Measurements from ENCODE around the gene MAS1L.

MAS1L gene

GRCh38 chr6:29510202-29510601, 22.4 kb upstream of the MAS1L start:
- DNase-seq, result no peak

- DNase-seq, result no peak
Measured at GRCh38 chr6:29509711-29510110, 22.0 kb upstream of the MAS1L start.

- DNase-seq, result no peak
Measured at GRCh38 chr6:29509239-29509638, 21.5 kb upstream of the MAS1L start.

- no peak for DNase-seq
Measured at GRCh38 chr6:29507319-29507718, 19.6 kb upstream of the MAS1L start.

GRCh38 chr6:29506446-29507067, 18.8 kb upstream of the MAS1L start:
- DNase-seq, result no peak

- DNase-seq, result no peak
Measured at GRCh38 chr6:29505808-29506207, 18.1 kb upstream of the MAS1L start.

- DNase-seq, result no peak
Measured at GRCh38 chr6:29504961-29505360, 17.2 kb upstream of the MAS1L start.

GRCh38 chr6:29502597-29502996, 14.8 kb upstream of the MAS1L start:
- DNase-seq, result no peak

- no peak for DNase-seq
Measured at GRCh38 chr6:29502181-29502580, 14.4 kb upstream of the MAS1L start.

- no peak for DNase-seq
Measured at GRCh38 chr6:29501106-29501505, 13.3 kb upstream of the MAS1L start.

GRCh38 chr6:29500594-29500993, 12.8 kb upstream of the MAS1L start:
- DNase-seq, result no peak

- no peak for DNase-seq
Measured at GRCh38 chr6:29499704-29500103, 11.9 kb upstream of the MAS1L start.

GRCh38 chr6:29496961-29497360, 9.2 kb upstream of the MAS1L start:
- no peak for DNase-seq

- no peak for DNase-seq
Measured at GRCh38 chr6:29495571-29495970, 7.8 kb upstream of the MAS1L start.

- DNase-seq, result no peak
Measured at GRCh38 chr6:29494131-29494530, 6.4 kb upstream of the MAS1L start.

GRCh38 chr6:29493261-29493660, 5.5 kb upstream of the MAS1L start:
- DNase-seq, result no peak

GRCh38 chr6:29491574-29491973, 3.8 kb upstream of the MAS1L start:
- no peak for DNase-seq

GRCh38 chr6:29490552-29490951, 2.8 kb upstream of the MAS1L start:
- no peak for DNase-seq

GRCh38 chr6:29490055-29490454, 2.3 kb upstream of the MAS1L start:
- no peak for DNase-seq

- DNase-seq, result no peak
Measured at GRCh38 chr6:29489286-29489685, 1.5 kb upstream of the MAS1L start.

- no peak for DNase-seq
Measured at GRCh38 chr6:29488874-29489273, 1.1 kb upstream of the MAS1L start.

GRCh38 chr6:29487131-29487530, 625 bp downstream of the MAS1L start:
- no peak for DNase-seq

GRCh38 chr6:29486577-29486976, 1.2 kb downstream of the MAS1L start:
- no peak for DNase-seq

GRCh38 chr6:29483735-29484134, 4.0 kb downstream of the MAS1L start:
- DNase-seq, result no peak

GRCh38 chr6:29483186-29483585, 4.6 kb downstream of the MAS1L start:
- DNase-seq, result no peak

Data from fibroblast of skin of abdomen (primary cell).